LNCAP (cell line): ENCODE results near the gene CELF5.
A peak's percentile ranks its signal among the peaks of the same experiment; 100 is the strongest.

ENCODE experiments used
- CTCF ChIP-seq: fragments of 450-650 bp; IDR thresholded peaks from 2 replicates; pipeline ENCODE4 v1.5.1; 2017; ENCODE audit warnings: mild to moderate bottlenecking

Gene CELF5

DNA sequence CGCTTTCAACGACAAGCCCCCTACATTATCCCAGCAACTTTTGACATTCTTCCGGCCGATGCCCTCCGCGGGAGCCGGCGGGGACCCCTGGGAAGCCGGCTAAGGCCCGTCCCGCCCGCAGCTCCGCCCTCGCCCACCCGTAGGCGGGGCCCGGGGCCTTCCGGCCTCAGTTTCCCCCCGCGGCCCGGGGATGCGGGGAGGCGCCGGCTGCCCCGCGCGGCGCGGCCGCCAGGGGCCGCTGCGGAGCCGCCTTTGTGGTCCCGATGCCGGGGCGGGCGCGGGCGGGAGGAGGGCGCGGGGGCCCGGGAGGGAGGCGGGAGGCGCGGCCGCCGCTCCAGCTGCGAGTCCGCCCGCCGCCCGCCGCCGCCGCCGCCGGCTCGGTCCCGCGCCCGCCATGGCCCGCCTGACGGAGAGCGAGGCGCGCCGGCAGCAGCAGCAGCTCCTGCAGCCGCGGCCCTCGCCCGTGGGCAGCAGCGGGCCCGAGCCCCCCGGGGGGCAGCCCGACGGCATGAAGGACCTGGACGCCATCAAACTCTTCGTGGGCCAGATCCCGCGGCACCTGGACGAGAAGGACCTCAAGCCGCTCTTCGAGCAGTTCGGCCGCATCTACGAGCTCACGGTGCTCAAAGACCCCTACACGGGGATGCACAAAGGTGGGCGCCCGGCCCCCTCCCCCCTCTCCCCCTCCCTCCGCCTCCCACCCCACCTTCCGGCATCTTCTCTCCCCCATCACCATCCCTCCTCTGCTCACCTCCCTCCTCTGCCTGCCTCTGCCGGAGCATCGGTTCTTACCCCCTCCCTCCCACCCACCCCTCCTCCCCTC, at the start of gene CELF5:
Gene CELF5 (plus strand): TSS at position 316 of the 823 bp plus-strand sequence. CDS start 79 bp downstream, at position 395.
- TF ChIP-seq CTCF, result peak; percentile 87

GRCh38 chr19:3175781-3176714, 48.4 kb upstream of the CELF5 start:
- no peak for TF ChIP-seq CTCF

DNA sequence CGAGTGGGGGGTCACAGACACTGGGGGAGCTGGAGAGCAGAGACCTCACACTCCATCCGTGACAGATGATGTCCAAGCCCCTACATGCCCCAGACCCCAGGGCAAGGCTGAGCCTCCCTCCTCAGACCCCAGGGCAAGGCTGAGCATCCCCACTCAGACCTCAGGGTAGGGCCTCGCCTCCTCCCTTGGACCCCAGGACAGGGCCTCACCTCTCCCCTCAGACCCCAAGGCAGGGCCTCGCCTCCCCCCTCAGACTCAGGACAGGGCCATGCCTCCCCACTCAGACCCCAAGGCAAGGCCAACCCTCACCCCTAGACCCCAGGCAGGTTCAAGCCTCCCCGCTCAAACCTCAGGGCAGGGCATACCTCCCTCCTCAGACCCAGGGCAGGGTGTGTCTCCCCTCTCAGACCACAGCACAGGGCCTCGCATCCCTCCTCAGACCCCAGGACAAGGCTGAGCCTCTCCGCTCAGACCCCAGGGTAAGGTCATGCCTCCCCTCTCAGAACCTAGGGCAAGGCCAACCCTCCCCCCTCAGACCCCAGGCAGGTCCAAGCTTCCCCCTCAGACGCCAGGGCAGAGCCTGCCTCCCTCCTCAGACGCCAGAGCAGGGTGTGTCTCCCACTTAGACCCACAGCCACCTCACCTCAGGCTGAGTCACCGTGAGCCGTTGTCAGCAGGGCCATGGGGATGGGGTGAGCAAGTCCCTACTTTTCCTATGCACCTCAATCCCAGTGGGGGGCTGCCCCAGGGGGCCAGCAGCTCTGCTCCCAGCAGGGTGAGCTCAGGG, 47.6 kb upstream of the CELF5 start:
- no peak for TF ChIP-seq CTCF

DNA sequence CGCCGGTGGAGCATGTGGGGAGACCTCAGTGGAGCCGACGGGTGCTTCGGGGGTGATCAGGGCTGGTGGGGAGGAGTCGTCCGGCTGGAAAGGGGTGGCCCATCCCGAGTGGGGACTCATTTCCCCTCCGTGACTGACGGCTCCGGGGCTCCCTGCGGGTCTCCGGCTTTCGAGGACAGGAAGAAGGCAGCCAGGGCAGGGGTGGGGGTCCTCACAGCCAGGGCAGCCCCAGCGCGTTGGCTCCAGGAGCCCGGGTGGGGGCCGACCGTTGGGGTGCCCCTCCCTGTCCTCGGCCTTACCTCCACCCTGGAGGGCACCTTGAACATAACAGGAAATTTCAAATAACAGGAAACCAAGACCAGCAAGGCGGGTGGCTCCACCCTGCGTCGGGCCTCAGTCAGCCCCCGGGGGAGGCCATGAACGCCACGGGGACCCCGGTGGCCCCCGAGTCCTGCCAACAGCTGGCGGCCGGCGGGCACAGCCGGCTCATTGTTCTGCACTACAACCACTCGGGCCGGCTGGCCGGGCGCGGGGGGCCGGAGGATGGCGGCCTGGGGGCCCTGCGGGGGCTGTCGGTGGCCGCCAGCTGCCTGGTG, 46.0 kb upstream of the CELF5 start, which contains the start of gene S1PR4:
Gene S1PR4 (plus strand): TSS at position 393 of the 596 bp plus-strand sequence. CDS start 24 bp downstream, at position 417.
- TF ChIP-seq CTCF, result no peak

DNA sequence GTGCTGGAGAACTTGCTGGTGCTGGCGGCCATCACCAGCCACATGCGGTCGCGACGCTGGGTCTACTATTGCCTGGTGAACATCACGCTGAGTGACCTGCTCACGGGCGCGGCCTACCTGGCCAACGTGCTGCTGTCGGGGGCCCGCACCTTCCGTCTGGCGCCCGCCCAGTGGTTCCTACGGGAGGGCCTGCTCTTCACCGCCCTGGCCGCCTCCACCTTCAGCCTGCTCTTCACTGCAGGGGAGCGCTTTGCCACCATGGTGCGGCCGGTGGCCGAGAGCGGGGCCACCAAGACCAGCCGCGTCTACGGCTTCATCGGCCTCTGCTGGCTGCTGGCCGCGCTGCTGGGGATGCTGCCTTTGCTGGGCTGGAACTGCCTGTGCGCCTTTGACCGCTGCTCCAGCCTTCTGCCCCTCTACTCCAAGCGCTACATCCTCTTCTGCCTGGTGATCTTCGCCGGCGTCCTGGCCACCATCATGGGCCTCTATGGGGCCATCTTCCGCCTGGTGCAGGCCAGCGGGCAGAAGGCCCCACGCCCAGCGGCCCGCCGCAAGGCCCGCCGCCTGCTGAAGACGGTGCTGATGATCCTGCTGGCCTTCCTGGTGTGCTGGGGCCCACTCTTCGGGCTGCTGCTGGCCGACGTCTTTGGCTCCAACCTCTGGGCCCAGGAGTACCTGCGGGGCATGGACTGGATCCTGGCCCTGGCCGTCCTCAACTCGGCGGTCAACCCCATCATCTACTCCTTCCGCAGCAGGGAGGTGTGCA, 45.3 kb upstream of the CELF5 start:
- no peak for TF ChIP-seq CTCF

- TF ChIP-seq CTCF, result no peak
Measured at GRCh38 chr19:3179739-3180293, 44.6 kb upstream of the CELF5 start.
